HG03521 (cell line): ENCODE measurements around the gene MPPED1.

Experiments used
- ATAC-seq: cut with Tn5 transposase; IDR thresholded peaks from one replicate; pipeline ENCODE4 v1.9.1; 2021; ENCODE audit warnings: mild to moderate bottlenecking, moderate library complexity; ENCODE audit not compliant: unreplicated experiment

Gene MPPED1

GRCh38 chr22:43392385-43392989 is 19.3 kb upstream of the MPPED1 start:
- ATAC-seq = no peak

GRCh38 chr22:43393132-43393843 is 18.5 kb upstream of the MPPED1 start:
- ATAC-seq = no peak

GRCh38 chr22:43393844-43394474 is 17.9 kb upstream of the MPPED1 start:
- ATAC-seq = no peak

GRCh38 chr22:43395086-43395695 is 16.6 kb upstream of the MPPED1 start:
- ATAC-seq = no peak

- no peak for ATAC-seq
Observed at GRCh38 chr22:43396321-43396933, 15.4 kb upstream of the MPPED1 start.

- ATAC-seq = no peak
Observed at GRCh38 chr22:43396934-43397457, 14.8 kb upstream of the MPPED1 start.

- ATAC-seq = no peak
Observed at GRCh38 chr22:43397766-43398165, 14.0 kb upstream of the MPPED1 start.

- no peak for ATAC-seq
Observed at GRCh38 chr22:43398246-43398645, 13.6 kb upstream of the MPPED1 start.

GRCh38 chr22:43398910-43399309 is 12.9 kb upstream of the MPPED1 start:
- no peak for ATAC-seq

GRCh38 chr22:43399338-43399979 is 12.4 kb upstream of the MPPED1 start:
- ATAC-seq = no peak

GRCh38 chr22:43399980-43400358 is 11.8 kb upstream of the MPPED1 start:
- ATAC-seq = no peak

- ATAC-seq = no peak
Observed at GRCh38 chr22:43400449-43400848, 11.4 kb upstream of the MPPED1 start.

- ATAC-seq = no peak
Observed at GRCh38 chr22:43401233-43401632, 10.6 kb upstream of the MPPED1 start.

- ATAC-seq = no peak
Observed at GRCh38 chr22:43401661-43402060, 10.2 kb upstream of the MPPED1 start.

GRCh38 chr22:43402128-43402527 is 9.7 kb upstream of the MPPED1 start:
- no peak for ATAC-seq

GRCh38 chr22:43404673-43405385 is 7.0 kb upstream of the MPPED1 start:
- ATAC-seq = no peak

- ATAC-seq = no peak
Observed at GRCh38 chr22:43406186-43406790, 5.5 kb upstream of the MPPED1 start.

GRCh38 chr22:43407591-43407990 is 4.2 kb upstream of the MPPED1 start:
- no peak for ATAC-seq

GRCh38 chr22:43408009-43408408 is 3.8 kb upstream of the MPPED1 start:
- no peak for ATAC-seq

- no peak for ATAC-seq
Observed at GRCh38 chr22:43409046-43409445, 2.8 kb upstream of the MPPED1 start.
